Esophagus muscularis mucosa (tissue), 3 donors: ENCODE measurements around the gene C22orf23.

Experiments
- POLR2A ChIP-seq: fragments of 450-650 bp; IDR thresholded peaks from one replicate; pipeline ENCODE4 v1.6.1; 2017; ENCODE audit warnings: antibody characterized with exemption, moderate library complexity, mild to moderate bottlenecking, low read depth
- TF ChIP-seq, protein P1 (sequence below), 3 experiments: fragments of 200-600 bp in 2 of 3; fragments of 450-650 bp in 1 of 3; sonication (generic) in 2 of 3; IDR thresholded peaks; one replicate each; pipeline ENCODE4 v1.5.1; 2017 to 2019; ENCODE audit warnings: antibody characterized with exemption in 3 of 3, mild to moderate bottlenecking in 2 of 3, moderate library complexity in 1 of 3

GRCh38 chr22:37897807-37898206 lies 55.6 kb downstream of the C22orf23 start:
- TF ChIP-seq, protein P1, sequence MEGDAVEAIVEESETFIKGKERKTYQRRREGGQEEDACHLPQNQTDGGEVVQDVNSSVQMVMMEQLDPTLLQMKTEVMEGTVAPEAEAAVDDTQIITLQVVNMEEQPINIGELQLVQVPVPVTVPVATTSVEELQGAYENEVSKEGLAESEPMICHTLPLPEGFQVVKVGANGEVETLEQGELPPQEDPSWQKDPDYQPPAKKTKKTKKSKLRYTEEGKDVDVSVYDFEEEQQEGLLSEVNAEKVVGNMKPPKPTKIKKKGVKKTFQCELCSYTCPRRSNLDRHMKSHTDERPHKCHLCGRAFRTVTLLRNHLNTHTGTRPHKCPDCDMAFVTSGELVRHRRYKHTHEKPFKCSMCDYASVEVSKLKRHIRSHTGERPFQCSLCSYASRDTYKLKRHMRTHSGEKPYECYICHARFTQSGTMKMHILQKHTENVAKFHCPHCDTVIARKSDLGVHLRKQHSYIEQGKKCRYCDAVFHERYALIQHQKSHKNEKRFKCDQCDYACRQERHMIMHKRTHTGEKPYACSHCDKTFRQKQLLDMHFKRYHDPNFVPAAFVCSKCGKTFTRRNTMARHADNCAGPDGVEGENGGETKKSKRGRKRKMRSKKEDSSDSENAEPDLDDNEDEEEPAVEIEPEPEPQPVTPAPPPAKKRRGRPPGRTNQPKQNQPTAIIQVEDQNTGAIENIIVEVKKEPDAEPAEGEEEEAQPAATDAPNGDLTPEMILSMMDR (IDR thresholded peaks at IDR 0.05): no peak
- no peak for TF ChIP-seq POLR2A
